ENCODE results near the gene OCEL1. TPM values are rescaled to one million over a fixed set of nuclear protein-coding genes. Genes with fewer than 3 reads are reported as not detected.

OCEL1 gene
- total RNA-seq, 1 donor from 2014 or later = 63.0 TPM

DNA sequence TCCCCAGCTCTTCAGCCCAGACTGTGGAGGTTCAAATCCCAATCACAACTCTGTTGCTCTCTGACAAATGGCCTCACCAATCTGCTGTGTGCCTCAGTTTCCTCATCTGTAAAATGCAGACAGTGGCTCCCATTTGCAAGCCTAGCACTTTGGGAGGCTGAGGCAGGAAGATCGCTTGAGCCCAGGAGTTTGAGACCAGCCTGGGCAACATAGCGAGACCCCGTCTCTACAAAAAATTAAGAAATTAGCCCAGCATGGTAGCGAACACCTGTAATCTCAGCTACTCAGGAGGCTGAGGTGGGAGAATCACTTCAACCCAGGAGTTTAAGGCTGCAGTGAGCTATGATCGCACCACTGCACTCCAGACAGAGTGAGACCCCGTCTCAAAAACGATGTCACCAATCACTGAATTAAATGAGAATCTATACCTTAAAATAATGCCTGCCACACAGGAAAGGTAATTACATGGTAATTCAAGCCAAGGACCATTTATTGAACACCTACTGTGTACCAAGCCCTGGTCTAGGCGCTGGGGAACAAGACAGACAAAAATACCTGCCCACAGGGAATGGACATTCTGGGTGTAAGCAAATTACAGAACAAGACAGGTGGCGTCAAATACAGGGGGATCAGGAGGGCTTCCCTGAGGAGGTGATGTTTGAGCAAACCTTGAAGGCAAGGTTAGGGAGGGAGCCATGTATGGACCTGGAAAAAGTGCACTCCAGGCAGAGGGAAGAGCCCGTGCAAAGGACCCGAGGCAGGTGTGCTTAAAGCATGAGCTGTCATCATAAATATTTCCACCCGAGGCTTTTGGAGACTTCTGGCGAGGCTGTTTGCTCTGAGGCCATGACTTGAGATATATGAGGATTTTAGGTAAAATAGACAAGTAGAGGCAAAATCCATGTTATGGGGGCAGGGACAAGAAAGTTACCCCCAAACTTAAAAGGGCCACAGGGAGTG, 12.0 kb downstream of the OCEL1 start:
- ATAC-seq (no peak), DNase-seq (ENCODE audit: low spot score) (no peak)

DNA sequence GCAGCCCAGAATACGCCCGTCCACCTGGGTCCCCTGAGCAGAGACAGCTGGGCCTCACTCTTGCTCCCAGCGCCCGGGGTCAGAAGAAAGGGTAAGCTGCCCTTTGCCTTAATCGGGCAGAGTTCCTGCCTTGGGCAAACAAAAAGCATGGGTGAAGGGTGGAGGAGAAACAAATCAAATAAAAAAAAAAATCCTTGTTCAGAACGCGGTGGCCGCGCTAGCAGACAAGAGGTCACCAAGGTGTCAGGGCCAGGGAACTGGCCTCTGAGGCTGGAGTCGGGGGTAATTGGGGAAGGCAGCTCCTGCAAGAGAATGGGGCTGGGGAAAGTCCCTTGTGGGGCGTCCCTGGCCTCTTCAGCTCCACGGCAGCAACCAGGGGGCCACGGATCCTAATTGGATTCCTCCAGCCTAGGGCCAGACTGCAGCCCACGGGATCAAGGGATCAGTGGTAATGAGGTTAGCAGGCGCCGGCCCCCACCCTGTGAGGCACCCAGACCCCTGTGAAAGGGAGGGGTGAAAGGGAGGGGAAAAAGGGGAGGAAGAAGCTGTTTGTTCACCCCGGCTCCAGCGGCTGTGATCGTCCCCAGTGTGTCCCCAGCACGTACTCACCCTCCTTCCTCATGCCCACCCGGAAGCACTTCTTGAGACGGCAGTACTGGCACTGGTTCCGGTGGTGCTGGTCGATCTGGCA, 14.2 kb downstream of the OCEL1 start:
- DNase-seq (ENCODE audit: low spot score) = peak; percentile 84

DNA sequence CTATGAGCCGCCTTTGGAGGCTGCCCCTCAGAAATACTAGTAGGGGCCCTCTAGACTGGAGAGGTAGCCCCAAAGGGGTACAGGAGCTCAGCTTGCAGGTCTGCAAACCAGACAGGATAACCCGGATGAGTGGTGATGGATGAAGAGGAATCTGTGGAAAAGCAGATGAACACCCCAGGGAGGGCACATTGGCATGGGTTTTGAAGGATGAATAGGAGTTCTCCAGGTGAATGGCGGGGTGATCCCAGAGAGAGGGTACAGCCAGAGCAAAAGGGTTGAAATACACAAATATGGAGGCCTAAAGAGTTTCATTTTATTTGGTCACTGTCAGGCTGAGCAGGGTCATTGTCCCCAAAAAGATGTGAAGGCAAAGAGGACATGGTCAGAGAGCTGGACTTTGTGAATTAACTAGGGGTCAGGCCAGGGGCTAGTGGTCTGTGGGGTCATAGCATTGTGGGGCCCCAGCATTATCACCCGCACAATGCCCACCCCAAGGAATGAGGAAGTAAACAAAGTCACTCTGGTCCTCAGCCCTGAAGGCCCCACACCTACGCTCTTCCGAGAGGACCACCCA, 14.9 kb downstream of the OCEL1 start:
- ATAC-seq (no peak), DNase-seq (ENCODE audit: low spot score) (no peak)

More for the DNA sequence above, 14.2 kb downstream of the OCEL1 start:
- ATAC-seq = peak; percentile 44

DNA sequence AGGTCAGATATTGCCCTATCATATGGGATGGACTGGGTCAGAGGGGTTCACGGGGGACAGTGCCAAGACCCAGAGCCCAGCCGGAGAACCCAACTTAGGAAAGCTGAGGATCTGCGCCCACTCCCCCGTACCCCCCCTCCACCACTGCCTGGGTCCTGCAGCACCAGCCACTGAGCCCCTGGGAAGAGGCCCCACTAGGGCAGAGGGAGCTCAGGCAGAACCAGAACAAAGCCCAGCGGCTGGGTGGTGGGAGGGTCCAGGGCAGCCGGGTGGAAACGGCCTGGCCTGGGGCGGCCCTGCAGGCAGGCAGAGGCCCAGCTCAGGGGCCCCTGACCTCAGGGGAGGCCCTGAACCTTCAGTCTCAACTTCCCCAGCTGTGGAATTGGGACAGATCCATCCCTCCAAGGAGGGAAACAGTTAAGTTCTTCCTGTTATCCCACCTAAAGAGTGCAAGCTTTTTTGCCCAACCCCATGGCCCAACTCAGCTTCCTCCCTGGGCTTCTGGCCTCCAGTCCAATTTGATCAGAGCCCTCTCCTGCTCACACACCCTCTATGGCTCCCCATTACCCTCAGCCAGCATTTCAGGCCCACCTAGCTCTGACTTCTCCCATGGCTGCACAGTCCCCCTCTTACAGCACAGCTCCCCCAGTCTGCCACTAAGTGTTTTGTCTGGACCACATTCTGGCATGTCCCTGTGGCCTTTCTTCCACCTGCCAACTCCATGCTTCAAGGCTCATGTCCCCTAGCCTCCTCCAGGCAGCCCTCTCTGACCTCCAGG, 16.6 kb downstream of the OCEL1 start:
- ATAC-seq (no peak), DNase-seq (ENCODE audit: low spot score) (no peak)

DNA sequence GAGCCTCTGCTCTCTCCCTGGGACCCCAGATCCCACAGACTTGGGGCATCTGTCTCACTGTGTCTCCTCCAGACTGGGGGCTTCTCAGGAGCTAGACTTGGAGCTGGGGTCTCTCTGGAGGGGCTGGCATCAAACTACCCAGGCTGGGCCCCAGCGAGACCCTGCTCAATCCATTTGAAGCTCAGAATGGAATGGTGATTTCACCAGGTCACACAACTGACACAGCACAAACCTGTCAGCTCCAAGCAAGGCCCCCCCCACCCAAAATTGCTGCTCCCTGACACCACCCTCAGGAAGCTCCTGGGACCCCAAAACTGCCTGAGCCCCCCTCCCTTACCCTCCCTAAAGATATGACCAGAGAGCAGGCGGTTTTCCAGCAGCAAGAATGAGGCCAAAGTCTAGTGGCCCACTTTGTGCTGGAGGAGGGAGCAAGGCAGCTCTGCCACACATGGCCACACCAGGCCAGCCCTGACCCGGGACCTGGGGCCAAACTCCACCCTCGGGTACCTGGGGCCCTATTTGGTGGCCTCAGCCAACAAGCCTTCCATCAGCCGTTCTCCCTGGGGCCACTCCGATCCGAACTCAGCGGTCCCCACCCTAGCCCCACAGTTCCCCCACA, 17.3 kb downstream of the OCEL1 start:
- peak; percentile 96 for DNase-seq (ENCODE audit: low spot score)
- ATAC-seq = peak; percentile 57

DNA sequence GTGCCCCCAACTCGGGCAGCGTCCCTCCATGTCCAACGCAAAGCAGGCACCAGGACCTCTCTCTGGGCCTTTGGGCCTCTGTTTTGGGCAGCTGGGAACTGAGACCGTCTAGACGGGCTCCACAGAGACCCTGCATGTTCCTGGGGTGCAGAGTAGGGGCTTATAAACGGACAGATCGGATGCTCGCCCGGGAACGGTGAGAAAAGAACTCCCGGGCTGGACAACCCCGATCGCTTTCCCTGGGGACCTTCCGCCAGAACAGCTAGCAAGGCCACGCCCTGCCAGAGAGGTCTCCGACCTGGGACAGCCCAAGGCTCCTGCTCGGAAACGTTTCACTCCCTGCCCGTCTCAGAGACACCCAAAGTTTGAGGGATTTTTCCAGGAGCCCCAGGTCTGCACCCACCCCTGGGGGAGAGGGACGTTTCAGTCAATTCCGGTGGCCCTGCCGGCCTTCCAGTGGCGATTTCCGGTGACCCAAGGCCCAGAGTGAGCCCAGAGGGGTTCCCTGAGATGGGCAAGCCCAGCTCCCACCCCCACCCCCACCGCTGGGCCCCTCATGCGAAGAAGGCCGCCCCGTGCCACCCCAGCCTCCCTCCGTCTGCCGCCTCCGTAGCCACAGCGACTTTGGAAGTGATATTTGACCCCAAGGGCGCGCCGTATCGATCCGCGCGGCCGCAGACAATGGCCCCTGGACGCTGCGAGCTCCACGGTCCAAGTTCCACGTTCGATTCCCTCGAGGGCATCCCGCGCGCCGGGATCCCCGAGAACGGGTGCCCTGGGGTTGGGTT, 18.0 kb downstream of the OCEL1 start:
- peak; percentile 30 for ATAC-seq
- DNase-seq (ENCODE audit: low spot score) = peak; percentile 86

DNA sequence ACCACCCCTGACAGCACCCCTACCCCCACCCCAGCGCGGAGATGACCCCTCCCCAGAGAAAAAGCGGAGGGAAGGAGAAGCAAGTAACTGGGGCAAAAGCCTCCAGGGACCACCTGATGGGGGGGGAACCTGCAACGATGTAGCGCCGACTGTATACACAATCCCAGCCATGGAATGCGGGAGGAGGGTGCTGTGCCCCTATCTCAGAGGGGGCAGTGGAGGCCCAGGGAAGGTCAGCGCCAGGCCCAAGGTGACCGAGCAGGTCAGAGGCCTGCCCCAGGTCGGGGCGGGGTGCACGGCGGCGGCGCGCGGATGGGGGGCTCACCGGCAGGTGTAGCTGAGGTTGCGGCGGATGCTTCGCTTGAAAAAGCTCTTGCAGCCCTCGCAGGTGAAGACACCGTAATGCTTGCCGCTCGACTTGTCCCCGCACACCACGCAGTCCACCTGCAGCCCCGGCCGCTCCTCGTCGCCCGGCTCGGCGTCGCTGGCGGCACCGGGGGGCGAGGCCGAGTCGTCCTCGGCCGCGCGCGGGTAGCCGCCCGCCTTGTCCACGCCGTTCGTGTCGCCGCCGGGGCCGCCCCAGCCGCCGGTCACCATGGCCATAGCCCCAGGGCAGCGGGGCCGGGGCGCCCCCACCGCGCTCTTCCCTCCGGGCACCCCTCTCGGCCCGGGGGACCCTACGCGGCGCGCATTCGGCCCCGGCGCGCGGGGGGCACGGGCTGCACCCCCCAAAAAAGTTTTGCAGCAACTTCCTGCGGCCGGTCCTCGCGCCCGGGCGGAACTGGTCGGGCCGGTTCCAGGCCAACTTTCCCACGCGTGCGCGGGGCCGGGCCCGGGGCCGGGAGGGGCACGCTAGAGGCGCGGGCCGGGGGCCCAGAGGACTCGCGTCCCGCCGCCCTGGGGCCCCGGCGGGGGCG, 18.9 kb downstream of the OCEL1 start:
- ATAC-seq (no peak), DNase-seq (ENCODE audit: low spot score) (no peak)

DNA sequence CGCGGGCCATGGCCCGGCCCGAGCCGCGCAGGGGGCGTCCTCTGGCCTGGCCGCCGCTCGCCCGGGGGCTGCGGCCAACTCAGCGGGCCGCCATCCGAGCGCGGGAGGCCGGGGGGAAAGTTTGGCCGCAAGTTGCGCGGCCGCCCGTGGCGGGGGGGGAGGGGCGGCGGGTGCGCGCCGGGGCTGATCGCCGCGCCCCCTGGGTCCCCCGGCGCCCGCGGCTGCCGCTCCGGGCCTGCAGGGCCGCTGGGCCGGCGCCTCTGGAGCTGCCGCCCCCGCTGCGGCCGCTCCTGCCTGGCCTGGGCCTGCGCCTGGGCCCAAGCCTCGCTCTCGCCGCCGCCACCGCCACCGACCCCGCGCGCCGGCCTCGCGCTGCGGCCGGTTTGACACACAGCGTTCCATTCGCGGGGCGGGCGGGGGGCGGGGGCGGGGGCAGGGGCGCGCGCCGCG, 19.5 kb downstream of the OCEL1 start, which contains the start of gene NR2F6:
Gene NR2F6, minus strand, starts transcription at position 385 of the 450 bp plus-strand sequence. CDS start 699 bp downstream, outside the sequence.
- DNase-seq (ENCODE audit: low spot score) (no peak), ATAC-seq (no peak)

DNA sequence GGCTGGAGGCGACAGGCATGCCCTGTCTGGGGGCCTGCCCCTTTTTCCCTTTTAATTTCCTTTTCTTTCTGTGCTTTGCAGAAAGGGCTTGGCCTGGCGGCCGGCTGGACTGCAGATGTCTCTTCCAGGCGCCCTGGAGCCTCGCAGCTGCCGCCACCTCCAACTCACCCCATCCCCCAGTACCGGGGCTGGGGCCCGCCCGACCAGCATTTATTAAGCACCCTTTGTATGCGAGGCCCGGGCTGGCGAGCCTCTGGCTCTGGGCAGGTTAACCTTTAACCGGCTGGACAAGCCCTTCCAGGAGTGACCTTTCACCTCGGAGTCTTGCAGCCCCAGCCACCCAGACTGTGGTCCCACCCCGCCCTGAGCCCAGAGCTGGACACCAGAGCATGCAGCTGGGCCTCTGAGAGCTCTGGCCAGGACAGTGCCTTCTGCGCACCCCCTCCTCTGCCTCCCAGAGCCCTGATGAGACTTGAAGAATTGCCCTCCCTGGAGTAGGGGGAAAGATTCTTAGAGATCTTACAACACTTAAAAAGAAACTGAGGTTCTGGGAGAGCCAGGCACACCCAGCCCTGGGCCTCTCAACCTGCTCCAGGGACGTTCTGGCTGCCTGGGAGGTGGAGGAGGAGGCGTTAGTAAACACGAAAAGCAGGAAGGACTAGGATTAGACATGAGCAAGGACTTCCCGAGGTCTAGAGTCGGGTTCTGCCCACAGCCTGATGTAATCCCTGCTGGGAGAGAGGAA, 20.8 kb downstream of the OCEL1 start:
- DNase-seq (ENCODE audit: low spot score) = peak; percentile 89
- ATAC-seq = peak; percentile 61

DNA sequence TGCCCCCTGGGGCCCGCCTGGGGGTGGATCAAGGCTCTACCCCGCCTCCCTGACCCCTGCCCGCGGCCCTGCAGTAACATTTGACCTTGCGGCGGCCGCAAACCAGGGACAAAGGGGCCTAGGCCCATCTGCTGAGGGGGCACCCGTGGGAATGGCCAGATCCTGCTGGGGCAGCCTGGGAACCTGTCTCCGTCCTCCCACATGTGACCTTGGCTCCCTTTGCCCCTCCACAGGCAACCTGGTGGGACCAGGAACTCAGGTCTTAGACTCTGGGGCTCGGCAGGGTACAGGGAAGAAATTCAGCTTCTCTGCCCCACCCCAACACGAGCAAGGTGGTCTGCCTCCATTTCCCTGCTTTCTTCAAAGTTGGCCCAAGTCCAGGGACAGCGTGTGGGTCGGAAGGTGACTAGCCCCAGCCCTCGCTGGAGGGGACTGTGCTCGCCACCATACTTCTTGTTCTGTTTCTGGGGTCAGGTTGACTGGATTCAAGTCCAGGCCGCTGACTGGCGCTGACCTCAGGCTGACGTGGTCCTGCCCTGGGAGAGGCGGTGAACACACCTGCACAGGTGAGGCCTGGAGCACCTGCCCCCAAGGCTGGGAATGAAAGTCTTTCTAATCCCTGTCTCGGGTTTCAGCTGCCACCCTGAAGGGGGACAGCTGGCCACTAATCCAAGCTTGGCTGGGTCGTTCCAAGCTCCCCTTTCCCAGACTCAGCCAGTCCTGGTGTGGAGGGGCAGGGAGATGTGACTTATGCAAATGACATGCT, 22.2 kb downstream of the OCEL1 start:
- DNase-seq (ENCODE audit: low spot score) (no peak), ATAC-seq (no peak)

DNA sequence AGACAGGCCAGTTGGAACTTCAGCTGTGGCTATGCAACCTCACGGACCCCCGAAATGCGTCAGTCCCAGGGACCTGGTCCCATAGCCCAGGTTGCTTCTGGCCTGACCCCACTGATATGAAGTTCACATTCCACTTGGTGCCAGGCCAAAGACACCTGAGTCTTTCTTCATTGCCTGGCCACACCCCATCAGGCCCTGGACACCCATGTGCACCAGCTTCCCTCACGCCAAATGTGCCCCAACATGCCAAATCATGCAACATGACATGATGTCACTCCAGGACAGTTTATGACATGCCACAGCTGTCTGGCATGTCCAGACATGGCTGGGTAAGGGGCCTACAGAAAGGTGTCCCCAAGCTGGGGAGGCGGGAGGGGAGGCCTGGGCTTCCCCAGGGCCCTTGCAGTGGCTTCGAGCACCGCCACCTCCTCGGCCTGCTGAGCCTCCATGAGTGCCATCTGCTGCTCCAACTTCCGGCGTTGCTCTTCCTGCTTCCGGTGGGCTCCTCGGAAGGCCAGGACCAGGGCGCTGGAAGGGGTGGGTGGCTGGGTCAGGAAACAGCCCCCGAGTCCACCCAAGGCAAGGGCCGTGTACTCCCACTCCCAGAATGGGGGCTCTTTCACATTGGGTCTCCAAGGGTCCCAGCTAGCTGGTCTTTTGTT, 24.0 kb downstream of the OCEL1 start:
- DNase-seq (ENCODE audit: low spot score) (no peak), ATAC-seq (no peak)

DNA sequence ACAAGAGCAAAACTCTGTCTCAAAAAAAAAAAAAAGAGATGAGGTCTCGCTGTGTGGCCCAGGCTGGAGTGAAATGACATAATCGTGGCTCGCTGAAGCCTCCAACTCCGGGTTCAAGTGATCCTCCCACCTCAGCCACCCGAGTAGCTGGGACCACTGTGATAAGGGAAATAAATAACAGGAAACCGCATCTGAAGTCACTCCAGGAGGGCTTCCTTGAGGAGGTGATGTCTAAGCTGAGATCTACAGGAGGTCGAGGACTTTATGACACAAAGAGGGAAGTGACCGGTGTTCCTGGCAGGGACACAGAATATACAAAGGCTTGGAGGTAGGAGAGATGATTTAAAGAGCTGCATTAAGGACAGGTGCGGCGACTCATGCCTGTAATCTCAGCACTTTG, 28.6 kb downstream of the OCEL1 start:
- no peak for DNase-seq (ENCODE audit: low spot score)
- no peak for ATAC-seq

DNA sequence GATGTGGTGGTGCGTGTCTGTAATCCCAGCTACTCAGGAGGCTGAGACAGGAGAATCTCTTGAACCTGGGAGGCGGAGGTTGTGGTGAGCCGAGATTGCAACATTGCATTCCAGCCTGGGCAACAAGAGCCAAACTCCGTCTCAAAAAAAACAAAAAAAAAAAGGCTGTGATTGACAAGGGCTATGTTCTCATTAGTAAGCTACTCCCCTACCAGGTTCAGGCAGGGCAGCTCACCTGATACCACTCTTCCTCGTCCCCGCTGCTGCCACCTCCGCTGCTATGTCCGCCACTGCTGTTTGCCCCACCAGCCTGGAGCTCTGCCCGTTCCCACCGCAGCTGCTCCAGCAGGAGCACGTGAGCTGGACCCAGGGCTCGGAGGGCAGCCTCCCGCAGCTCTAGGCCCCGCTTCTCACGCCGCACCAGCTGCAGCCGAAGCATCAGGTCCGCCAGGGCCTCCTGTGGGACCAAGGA, 29.2 kb downstream of the OCEL1 start:
- no peak for DNase-seq (ENCODE audit: low spot score)

DNA sequence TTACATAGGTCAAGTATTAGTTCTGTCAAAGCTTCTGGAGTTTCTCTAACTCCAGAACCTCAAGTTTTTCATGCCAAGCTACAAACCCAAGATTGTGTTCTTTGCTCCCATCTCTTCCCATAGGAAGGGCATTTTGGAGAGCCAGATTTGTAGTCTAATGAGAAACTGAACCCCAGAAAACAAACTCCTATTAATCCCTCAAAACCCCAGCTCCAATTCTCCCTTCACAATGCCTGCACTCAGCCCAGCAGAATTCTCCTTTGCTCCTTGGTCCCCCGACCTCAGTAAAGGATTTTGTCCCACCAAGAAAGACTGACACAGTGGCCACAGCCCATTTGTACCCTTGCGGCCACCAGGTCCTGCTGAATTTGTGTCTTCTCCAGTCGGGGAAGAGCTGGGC, 30.1 kb downstream of the OCEL1 start:
- ATAC-seq (no peak), DNase-seq (ENCODE audit: low spot score) (no peak)

More for the DNA sequence above, 29.2 kb downstream of the OCEL1 start:
- peak; percentile 82 for ATAC-seq

DNA sequence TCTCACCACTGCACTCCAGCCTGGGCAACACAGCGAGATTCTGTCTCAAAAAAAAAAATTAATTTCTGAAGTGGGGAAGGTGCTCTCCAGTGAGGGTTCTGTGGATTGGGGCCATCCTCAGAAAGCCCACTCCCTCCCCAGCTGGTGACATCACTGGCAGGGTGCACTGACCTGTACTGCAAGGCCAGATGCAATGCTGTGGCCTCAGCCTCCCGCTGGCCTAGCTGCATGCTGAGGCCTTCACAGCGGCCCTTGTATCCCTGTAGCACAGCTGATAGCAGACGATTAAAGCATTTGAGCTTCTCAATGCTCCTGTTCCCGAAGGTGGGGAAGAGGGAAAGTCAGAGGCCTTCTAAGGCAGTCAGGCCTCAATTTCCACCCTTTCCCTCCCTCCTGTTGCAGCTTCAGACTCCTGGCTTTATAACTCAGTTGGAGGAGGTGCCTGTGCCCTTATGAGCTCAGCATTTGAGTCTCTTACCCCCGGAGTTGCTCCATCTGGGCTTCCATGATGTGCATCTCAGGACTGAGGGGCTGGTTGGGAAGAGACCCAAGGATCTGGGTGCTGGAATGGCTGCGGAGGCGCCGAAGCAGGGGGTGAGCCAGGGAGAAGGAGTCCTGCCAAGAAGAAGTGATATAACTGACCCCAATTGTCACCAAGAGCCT, 33.2 kb downstream of the OCEL1 start:
- DNase-seq (ENCODE audit: low spot score) (no peak), ATAC-seq (no peak)

DNA sequence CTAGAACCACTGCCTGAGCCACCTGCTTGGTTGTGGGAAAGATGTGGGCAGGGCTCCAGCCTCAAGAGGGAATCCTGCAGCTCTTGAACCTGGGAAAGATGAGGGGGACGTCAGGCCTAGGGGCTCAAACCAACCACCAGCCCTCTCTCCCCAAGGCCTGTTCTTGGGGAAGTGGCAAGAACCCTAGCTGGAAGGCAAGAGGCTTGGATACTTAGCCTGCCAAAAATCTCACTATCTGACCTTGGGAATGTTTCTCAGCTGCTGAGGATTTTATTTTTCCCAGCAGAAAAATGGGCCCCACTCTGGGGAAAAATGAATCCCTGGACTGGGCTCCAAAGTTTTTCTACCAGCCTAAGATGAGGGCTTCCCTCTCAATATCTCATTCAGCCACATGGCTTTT, 33.9 kb downstream of the OCEL1 start:
- ATAC-seq (no peak), DNase-seq (ENCODE audit: low spot score) (no peak)

Data from left lobe of liver (tissue), 2 donors.